Stimulated activated CD4-positive, alpha-beta T cell treated with anti-CD3 and anti-CD28 coated beads, TNF-alpha, amount 100 ng/mL, for 4 hours (primary cell): ENCODE results near the gene MYO7B.
"Not testable (repeated sequence)": the region's sequence is repeated elsewhere in the genome, so short reads cannot be mapped to it uniquely, and the experiment has no call there.

Source experiments
- DNase-seq, 3 experiments: peaks; one replicate each; pipeline ENCODE4 v3.0.0-alpha.2; 2020; ENCODE audit warnings: low read depth in 3 of 3

Gene MYO7B

GRCh38 chr2:127552336-127552735 lies 16.9 kb downstream of the MYO7B start:
- DNase-seq: no peak

GRCh38 chr2:127552846-127553245 lies 17.4 kb downstream of the MYO7B start:
- DNase-seq: no peak

GRCh38 chr2:127558911-127559310 lies 23.4 kb downstream of the MYO7B start:
- no peak for DNase-seq

GRCh38 chr2:127559454-127559853 lies 24.0 kb downstream of the MYO7B start:
- DNase-seq: no peak

- DNase-seq: no peak
Measured at GRCh38 chr2:127560201-127560930, 24.9 kb downstream of the MYO7B start.

- DNase-seq: no peak
Measured at GRCh38 chr2:127560931-127561280, 25.4 kb downstream of the MYO7B start.

GRCh38 chr2:127561371-127561770 lies 25.9 kb downstream of the MYO7B start:
- DNase-seq: no peak

GRCh38 chr2:127562936-127563335 lies 27.5 kb downstream of the MYO7B start:
- no peak for DNase-seq

- DNase-seq: no peak
Measured at GRCh38 chr2:127563458-127564428, 28.3 kb downstream of the MYO7B start.

GRCh38 chr2:127564429-127565260 lies 29.2 kb downstream of the MYO7B start:
- DNase-seq: no peak

- DNase-seq: no peak
Measured at GRCh38 chr2:127565261-127566138, 30.0 kb downstream of the MYO7B start.

GRCh38 chr2:127566139-127566417 lies 30.6 kb downstream of the MYO7B start:
- DNase-seq: no peak

GRCh38 chr2:127566576-127566975 lies 31.1 kb downstream of the MYO7B start:
- DNase-seq: no peak

GRCh38 chr2:127567351-127567854 lies 31.9 kb downstream of the MYO7B start:
- no peak for DNase-seq

GRCh38 chr2:127568128-127568527 lies 32.6 kb downstream of the MYO7B start:
- DNase-seq: no peak

GRCh38 chr2:127569666-127570065 lies 34.2 kb downstream of the MYO7B start:
- DNase-seq: no peak

- DNase-seq: no peak
Measured at GRCh38 chr2:127570282-127571250, 35.1 kb downstream of the MYO7B start.

GRCh38 chr2:127572352-127572751 lies 36.9 kb downstream of the MYO7B start:
- not testable (repeated sequence) for DNase-seq

- DNase-seq: no peak
Measured at GRCh38 chr2:127572841-127573240, 37.4 kb downstream of the MYO7B start.

GRCh38 chr2:127573298-127573697 lies 37.8 kb downstream of the MYO7B start:
- no peak for DNase-seq
